HG02623 (cell line): ENCODE results near the gene CYB5R3.

ENCODE experiments used
- ATAC-seq: cut with Tn5 transposase; IDR thresholded peaks from one replicate; pipeline ENCODE4 v1.9.1; 2021; ENCODE audit warnings: moderate library complexity; ENCODE audit not compliant: unreplicated experiment

CYB5R3 gene

GRCh38 chr22:42649246-42650099 lies at the start of gene CYB5R3:
Gene CYB5R3 (minus strand): TSS chr22:42649392. CDS start chr22:42649315, 77 bp downstream.
- ATAC-seq, result peak; percentile 58

- ATAC-seq, result no peak
These were observed 48.4 kb upstream of the CYB5R3 start for GRCh38 chr22:42697542-42698013.

- no peak for ATAC-seq
These were observed 47.3 kb upstream of the CYB5R3 start for GRCh38 chr22:42696331-42696967.

- ATAC-seq, result no peak
These were observed 46.1 kb upstream of the CYB5R3 start for GRCh38 chr22:42695294-42695693.

- ATAC-seq, result no peak
These were observed 44.8 kb upstream of the CYB5R3 start for GRCh38 chr22:42693763-42694683.

- no peak for ATAC-seq
These were observed 44.0 kb upstream of the CYB5R3 start for GRCh38 chr22:42693055-42693762.

GRCh38 chr22:42692239-42693054 lies 43.3 kb upstream of the CYB5R3 start:
- no peak for ATAC-seq

- ATAC-seq, result no peak
These were observed 42.2 kb upstream of the CYB5R3 start for GRCh38 chr22:42691440-42691839.

GRCh38 chr22:42688241-42689211 lies 39.3 kb upstream of the CYB5R3 start:
- no peak for ATAC-seq

GRCh38 chr22:42686756-42687491 lies 37.7 kb upstream of the CYB5R3 start:
- ATAC-seq, result no peak

- ATAC-seq, result no peak
These were observed 36.9 kb upstream of the CYB5R3 start for GRCh38 chr22:42685941-42686653.

- no peak for ATAC-seq
These were observed 35.4 kb upstream of the CYB5R3 start for GRCh38 chr22:42684462-42685195.

- no peak for ATAC-seq
These were observed 34.5 kb upstream of the CYB5R3 start for GRCh38 chr22:42683578-42684283.

- ATAC-seq, result no peak
These were observed 33.1 kb upstream of the CYB5R3 start for GRCh38 chr22:42682113-42682851.

GRCh38 chr22:42680648-42681047 lies 31.5 kb upstream of the CYB5R3 start:
- no peak for ATAC-seq
